Stimulated activated CD8-positive, alpha-beta memory T cell treated with anti-CD3 and anti-CD28 coated beads, Interleukin-12 subunit alpha, Interleukin-12 subunit beta, amount 100 ng/mL, for 1 hour (primary cell): ENCODE results near the gene OVCA2.
A peak's percentile ranks its signal among the peaks of the same experiment; 100 is the strongest.

Experiments
- DNase-seq: peaks from one replicate; pipeline ENCODE4 v3.0.0-alpha.2; 2020; ENCODE audit warnings: low read depth

The OVCA2 gene

GRCh38 chr17:2054512-2055291 is 12.9 kb downstream of the OVCA2 start, which contains the start of gene HIC1:
Gene HIC1, plus strand, starts transcription at chr17:2055103. Its CDS starts 1,588 bp downstream, at chr17:2056691.
- DNase-seq, result peak; percentile 52

GRCh38 chr17:2055292-2056205 is 13.7 kb downstream of the OVCA2 start:
- no peak for DNase-seq

- no peak for DNase-seq
Measured at GRCh38 chr17:2056206-2057174, 14.7 kb downstream of the OVCA2 start.

- DNase-seq, result no peak
Measured at GRCh38 chr17:2057175-2057759, 15.4 kb downstream of the OVCA2 start.

DNA sequence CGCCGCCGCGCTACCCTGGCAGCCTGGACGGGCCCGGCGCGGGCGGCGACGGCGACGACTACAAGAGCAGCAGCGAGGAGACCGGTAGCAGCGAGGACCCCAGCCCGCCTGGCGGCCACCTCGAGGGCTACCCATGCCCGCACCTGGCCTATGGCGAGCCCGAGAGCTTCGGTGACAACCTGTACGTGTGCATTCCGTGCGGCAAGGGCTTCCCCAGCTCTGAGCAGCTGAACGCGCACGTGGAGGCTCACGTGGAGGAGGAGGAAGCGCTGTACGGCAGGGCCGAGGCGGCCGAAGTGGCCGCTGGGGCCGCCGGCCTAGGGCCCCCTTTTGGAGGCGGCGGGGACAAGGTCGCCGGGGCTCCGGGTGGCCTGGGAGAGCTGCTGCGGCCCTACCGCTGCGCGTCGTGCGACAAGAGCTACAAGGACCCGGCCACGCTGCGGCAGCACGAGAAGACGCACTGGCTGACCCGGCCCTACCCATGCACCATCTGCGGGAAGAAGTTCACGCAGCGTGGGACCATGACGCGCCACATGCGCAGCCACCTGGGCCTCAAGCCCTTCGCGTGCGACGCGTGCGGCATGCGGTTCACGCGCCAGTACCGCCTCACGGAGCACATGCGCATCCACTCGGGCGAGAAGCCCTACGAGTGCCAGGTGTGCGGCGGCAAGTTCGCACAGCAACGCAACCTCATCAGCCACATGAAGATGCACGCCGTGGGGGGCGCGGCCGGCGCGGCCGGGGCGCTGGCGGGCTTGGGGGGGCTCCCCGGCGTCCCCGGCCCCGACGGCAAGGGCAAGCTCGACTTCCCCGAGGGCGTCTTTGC is 16.2 kb downstream of the OVCA2 start:
- no peak for DNase-seq

DNA sequence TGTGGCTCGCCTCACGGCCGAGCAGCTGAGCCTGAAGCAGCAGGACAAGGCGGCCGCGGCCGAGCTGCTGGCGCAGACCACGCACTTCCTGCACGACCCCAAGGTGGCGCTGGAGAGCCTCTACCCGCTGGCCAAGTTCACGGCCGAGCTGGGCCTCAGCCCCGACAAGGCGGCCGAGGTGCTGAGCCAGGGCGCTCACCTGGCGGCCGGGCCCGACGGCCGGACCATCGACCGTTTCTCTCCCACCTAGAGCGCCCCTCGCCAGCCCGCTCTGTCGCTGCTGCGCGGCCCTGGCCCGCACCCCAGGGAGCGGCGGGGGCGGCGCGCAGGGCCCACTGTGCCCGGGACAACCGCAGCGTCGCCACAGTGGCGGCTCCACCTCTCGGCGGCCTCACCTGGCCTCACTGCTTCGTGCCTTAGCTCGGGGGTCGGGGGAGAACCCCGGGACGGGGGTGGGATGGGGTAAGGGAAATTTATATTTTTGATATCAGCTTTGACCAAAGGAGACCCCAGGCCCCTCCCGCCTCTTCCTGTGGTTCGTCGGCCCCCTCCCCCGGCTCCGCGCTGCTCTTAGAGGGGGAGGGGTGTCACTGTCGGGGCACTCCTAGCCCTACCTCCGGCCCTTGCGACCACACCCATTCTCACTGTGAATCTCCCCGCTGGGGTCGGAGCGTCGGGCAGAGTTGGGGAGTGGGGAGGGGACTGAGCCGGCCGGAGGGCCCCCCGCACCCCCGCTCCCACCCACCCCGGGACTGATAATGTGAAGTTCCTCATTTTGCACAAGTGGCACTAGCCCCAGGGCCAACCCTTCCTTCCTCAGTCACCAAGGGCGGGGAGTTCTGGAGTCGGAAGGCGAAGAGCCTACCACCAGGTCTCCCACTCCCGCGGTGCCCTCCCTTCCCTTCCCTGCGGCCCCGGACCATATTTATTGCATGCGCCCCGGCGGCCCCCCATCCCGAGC is 17.0 kb downstream of the OVCA2 start:
- DNase-seq, result no peak

- no peak for DNase-seq
Measured at GRCh38 chr17:2059547-2060384, 17.9 kb downstream of the OVCA2 start.

GRCh38 chr17:2060385-2060658 is 18.5 kb downstream of the OVCA2 start:
- DNase-seq, result no peak

- DNase-seq, result no peak
Measured at GRCh38 chr17:2060681-2061440, 19.0 kb downstream of the OVCA2 start.

DNA sequence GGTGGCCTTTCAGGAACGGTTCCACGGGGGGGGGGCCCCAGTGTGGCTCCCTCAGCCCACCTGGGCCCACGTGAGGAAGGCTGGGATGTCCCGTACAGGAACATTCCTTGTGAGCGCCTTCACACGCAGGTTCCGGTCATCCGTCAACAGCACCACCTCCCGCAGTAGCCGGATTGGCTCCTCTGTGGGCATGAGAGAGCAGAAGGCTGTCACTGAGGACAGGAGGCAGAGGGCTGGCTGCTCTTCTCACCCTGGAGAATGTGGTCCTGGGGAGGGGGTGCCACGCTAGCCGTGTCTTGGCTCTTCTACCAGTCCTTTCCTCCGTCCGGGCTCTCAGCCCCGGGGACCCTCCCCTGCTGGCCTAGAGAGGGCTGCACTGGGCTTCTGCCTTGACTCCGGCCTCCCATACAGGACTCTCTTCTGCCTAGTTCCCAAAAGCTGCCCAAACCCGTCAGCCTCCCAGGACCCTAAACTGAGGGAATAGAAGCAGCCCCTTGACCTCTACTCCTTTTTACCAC is 19.7 kb downstream of the OVCA2 start:
- no peak for DNase-seq

- DNase-seq, result no peak
Measured at GRCh38 chr17:2062571-2063183, 20.9 kb downstream of the OVCA2 start.

- DNase-seq, result no peak
Measured at GRCh38 chr17:2063261-2064146, 21.7 kb downstream of the OVCA2 start.

GRCh38 chr17:2064147-2064489 is 22.3 kb downstream of the OVCA2 start:
- no peak for DNase-seq

- DNase-seq, result no peak
Measured at GRCh38 chr17:2064520-2064971, 22.7 kb downstream of the OVCA2 start.

- no peak for DNase-seq
Measured at GRCh38 chr17:2064980-2065785, 23.4 kb downstream of the OVCA2 start.
